ENCODE measurements around the gene KRT9.
"Not testable (repeated sequence)": the region's sequence is repeated elsewhere in the genome, so short reads cannot be mapped to it uniquely, and the experiment has no call there.

Gene KRT9, protein sequence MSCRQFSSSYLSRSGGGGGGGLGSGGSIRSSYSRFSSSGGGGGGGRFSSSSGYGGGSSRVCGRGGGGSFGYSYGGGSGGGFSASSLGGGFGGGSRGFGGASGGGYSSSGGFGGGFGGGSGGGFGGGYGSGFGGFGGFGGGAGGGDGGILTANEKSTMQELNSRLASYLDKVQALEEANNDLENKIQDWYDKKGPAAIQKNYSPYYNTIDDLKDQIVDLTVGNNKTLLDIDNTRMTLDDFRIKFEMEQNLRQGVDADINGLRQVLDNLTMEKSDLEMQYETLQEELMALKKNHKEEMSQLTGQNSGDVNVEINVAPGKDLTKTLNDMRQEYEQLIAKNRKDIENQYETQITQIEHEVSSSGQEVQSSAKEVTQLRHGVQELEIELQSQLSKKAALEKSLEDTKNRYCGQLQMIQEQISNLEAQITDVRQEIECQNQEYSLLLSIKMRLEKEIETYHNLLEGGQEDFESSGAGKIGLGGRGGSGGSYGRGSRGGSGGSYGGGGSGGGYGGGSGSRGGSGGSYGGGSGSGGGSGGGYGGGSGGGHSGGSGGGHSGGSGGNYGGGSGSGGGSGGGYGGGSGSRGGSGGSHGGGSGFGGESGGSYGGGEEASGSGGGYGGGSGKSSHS

DNA sequence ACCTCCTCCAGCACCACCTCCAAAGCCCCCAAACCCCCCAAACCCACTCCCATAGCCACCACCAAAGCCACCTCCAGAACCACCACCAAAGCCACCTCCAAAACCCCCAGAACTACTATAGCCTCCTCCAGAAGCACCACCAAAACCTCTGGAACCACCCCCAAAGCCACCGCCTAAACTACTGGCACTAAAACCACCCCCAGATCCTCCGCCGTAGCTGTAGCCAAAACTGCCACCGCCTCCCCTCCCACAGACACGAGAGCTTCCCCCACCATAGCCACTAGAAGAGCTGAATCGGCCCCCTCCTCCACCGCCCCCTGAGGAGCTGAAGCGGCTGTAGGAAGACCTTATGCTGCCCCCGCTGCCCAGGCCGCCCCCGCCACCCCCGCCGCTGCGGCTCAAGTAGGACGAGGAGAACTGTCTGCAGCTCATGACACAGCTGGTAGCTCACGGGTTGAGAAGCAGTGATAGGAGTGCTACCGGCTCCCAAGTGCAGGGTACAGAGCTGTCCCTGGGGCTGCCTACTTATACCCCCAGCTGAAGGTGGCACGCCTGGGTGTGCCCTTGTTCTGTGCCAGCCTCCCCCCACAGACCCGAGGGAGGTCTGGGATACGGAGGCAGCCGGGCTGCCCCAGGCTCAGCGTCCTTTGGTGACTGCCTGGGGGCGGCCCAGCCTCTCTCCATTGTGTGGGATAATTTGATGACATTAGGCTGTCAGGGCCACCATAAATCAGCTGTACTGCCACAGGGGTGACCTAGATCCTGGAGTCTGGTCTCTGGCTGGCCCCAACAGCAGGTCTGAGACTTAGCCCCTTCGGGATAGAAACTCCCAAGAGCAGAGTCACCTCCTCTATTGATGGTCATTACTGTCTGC, at the start of gene KRT9:
TSS of gene KRT9 (minus strand) at position 499 of the 874 bp plus-strand sequence. CDS start at position 432, 67 bp downstream.
- no peak for DNase-seq (ENCODE audit: low spot score)
- no peak within 1 kb of the TSS for H3K27ac ChIP-seq
- TF ChIP-seq, protein P1, sequence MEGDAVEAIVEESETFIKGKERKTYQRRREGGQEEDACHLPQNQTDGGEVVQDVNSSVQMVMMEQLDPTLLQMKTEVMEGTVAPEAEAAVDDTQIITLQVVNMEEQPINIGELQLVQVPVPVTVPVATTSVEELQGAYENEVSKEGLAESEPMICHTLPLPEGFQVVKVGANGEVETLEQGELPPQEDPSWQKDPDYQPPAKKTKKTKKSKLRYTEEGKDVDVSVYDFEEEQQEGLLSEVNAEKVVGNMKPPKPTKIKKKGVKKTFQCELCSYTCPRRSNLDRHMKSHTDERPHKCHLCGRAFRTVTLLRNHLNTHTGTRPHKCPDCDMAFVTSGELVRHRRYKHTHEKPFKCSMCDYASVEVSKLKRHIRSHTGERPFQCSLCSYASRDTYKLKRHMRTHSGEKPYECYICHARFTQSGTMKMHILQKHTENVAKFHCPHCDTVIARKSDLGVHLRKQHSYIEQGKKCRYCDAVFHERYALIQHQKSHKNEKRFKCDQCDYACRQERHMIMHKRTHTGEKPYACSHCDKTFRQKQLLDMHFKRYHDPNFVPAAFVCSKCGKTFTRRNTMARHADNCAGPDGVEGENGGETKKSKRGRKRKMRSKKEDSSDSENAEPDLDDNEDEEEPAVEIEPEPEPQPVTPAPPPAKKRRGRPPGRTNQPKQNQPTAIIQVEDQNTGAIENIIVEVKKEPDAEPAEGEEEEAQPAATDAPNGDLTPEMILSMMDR (IDR thresholded peaks at IDR 0.05) = no peak
- no peak within 1 kb of the TSS for H3K4me3 ChIP-seq

DNA sequence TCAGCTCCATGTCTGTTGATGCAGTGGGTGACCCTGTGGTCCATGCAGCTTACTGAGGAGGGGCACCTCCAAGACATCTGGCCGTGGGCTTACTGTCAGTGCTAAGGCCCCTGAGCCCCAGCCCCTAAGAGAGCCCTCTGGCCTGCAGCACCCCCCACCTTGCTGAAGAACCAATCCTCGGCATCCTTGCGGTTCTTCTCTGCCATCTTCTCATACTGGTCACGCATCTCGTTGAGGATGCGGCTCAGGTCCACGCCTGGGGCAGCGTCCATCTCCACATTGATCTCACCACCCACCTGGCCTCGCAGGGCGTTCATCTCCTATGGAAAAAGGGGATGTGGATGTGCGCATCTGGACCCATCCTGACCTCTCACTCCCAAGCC, 49.6 kb upstream of the KRT9 start:
- H3K4me3 ChIP-seq; DNase-seq (ENCODE audit: low spot score); H3K27ac ChIP-seq: not testable (repeated sequence)

DNA sequence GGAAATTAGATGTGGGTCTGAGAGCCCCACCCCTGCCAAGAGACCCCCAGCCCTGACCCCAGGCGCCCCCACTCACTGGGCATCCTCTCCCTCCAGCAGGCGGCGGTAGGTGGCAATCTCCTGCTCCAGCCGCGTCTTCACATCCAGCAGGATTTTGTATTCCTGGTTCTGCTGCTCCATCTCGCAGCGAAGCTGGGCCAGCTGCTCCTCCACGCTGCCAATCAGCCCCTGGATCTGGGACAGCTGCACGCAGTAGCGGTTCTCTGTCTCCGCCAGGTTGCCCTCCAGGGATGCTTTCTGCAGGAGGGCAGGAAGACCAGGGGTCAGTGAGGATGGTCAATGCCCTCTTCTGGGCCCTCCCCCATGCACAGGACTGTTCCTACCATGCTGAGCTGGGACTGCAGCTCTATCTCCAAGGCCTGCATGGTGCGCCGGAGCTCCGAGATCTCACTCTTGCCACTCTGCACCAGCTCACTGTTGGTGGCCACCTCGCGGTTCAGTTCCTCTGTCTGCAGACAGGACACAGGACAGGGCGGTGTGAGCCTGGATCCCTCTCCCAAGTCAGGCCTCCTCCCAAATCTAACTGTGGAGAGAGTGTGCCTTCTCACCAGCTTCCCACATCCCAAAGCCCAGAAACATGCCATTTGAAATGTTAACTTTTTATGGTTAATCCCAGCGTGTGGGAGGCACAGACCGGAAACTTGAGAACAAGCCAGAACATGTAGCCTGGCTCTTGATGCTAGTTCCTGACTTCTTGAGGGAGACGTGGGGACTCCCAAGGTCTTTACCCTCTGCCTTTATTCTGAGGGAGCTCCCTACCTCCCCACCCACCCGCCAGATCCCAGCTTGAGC, 49.0 kb upstream of the KRT9 start:
- H3K27ac ChIP-seq = no peak overlapping the region
- no peak for DNase-seq (ENCODE audit: low spot score)
- H3K4me3 ChIP-seq = no peak overlapping the region
- TF ChIP-seq, protein P1 (IDR thresholded peaks at IDR 0.05) = no peak

DNA sequence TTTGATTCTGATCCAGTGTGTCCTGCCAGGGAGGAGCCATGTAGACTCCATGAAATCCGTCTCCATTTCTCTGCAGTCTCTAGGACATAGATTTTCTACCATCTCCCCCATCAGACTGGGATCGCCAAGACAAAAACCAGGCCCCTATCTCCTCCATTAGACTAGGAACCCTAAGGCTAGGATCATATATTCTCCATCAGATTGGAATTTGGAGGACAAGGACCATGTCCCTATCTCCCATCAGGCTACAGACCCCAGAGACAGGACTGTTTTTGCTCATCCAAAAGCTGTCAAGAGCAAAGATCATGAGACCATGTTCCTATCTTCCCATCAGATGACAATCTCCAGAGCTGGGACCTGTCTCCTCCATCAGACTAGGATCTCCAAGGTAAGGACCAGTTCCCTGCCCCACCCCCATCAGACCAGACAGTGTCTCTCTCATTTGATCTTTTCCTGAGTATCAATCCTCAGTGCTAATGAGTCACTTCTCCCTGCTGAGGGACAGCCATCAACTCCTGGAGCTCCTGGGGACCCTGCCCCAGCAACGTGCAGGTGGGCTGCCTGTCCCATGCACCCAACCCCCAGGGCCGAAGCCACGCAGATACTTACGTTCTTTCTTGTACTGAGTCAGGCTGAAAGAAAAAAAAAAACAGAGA, 48.2 kb upstream of the KRT9 start:
- H3K4me3 ChIP-seq; DNase-seq (ENCODE audit: low spot score); H3K27ac ChIP-seq: not testable (repeated sequence)

DNA sequence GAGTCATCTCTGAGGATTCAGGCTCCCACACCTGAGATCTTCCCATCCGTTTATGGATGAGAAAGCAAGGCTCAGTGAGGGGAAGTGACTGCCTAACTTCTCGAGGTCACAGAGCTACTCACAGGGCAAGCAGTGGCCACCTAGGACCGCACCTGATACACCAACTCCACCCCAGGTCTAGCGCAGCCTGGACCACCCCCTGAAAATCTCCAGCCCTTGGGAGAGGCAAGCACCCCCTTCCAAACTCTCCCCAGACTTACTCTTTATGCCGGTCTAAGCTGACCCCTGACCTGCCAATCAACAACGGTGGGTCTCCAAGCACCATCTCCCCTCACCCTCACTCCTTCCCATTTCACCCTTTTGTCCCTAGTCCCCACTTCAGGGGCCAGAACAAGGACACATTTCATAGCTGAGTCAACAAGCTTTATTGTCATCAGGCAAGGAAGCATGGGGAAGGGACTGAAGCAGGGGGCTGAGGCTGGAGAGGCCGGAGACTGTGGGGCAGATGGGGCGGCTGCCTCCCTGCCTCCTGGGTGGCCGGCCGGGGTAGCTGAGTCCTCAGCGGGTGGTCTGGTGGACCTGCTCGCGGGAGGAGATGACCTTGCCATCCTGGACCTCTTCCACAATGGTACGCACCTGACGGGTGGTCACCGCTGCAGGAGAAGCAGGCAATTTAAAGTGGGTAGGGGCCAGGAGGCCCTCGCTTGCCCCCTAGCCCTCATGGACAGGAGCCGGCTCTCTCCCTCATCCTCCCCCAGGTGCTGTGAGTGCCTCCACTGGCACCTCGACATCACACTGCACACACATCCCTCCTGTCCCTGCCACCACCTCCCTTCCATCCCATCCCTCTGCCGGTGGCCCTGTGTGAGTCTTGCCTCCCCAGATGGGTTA, 47.4 kb upstream of the KRT9 start:
- Histone ChIP-seq H3K27ac (no peak overlapping the region), H3K4me3 (no peak overlapping the region)
- DNase-seq (ENCODE audit: low spot score) = no peak
- TF ChIP-seq, protein P1 (IDR thresholded peaks at IDR 0.05) = no peak

DNA sequence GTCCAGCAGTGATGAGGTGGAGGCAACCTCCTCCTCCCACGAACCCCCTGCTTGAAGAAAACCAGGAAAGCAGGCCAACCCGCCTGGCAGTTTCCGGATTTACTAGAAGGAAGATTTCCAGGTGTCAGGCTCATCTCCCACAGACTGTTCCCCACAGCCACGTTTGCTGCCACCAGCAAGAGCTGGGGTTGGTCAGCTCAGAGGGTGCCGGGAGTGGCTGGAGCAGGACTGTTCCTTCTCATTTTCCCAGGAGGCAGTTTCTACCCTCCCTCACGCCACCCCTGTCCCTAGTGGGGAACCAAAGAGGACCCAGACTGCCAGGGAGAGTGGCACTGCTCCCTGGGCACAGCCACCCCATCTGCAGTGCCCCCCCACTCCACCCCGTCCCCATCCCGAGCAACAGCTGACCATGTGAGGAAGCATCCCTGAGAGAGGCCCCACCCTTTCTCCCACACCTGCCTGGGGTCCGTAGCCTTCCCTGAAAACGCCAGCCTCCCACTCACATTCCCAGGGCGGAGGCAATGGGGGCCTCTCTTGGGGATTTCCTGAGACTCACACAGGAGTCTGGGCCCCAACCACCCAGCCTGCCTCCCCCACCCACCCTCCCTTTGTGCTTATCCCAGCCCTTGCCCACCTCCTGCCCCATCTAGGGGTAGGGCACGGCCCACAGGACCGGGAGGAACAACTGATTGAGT, 46.6 kb upstream of the KRT9 start:
- H3K4me3 ChIP-seq = no peak overlapping the region
- DNase-seq (ENCODE audit: low spot score) = no peak
- TF ChIP-seq, protein P1 (IDR thresholded peaks at IDR 0.05) = no peak
- H3K27ac ChIP-seq = no peak overlapping the region
